ENCODE data around the gene CCL22.

- TF ChIP-seq CTCF (IDR thresholded peaks at IDR 0.05; ENCODE audit: insufficient read depth, low read length) = no peak
- no peak for TF ChIP-seq POLR2AphosphoS5 (IDR thresholded peaks at IDR 0.05; ENCODE audit: low read depth)
- TF ChIP-seq GABPA (IDR thresholded peaks at IDR 0.05; ENCODE audit: low read depth) = no peak
- TF ChIP-seq REST (IDR thresholded peaks at IDR 0.05; ENCODE audit: insufficient replicate concordance, low read depth) = no peak
- TF ChIP-seq SPI1 (IDR thresholded peaks at IDR 0.05; ENCODE audit: borderline replicate concordance, low read depth) = no peak
These were observed 25.2 kb upstream of the CCL22 start for GRCh38 chr16:57333402-57333801.
